ENCODE data around the gene LRP2BP.

LRP2BP gene

DNA sequence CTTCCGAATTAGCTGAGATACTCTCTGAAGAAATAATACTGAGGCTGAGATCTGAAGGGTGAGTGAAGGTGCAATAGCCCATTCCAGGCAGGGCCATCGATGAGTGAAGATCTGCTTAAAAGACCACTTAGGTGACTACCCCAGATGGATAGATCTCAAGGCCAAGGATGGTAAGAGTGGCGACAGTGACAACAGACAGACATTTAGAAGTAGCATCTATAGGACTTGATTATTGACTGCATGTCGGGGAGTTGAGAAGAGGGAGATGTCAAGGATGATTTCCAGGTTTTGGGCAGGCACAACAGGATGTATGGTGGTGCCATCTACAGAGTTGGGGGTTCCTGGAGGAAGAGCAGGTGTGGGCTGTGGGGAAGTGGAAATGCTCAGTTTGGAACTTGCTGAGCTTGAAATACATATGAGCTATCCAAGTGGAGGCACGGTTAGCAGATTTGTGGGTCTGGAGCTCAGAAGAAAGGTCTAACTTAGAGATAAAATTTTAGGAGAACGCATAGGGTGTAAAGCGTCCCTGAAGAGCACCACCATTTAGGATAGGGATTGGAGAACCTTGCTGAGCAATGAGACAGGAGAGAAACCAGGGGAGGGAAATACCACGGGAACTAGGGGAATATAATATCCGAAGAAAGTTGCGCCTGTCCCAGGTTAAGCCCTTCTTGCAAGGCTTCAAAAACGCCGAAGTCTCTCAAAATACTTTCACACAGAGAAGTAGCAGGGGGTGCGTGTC, 29.4 kb upstream of the LRP2BP start:
- peak overlapping the region; percentile 83 for H3K4me2 ChIP-seq (ENCODE audit: low read length, poor library complexity, severe bottlenecking)
- no peak overlapping the region for H4K8ac ChIP-seq (ENCODE audit: low read length)
- H3K4me1 ChIP-seq (ENCODE audit: control insufficient read depth, insufficient read depth, low read depth, low read length) = peaks cover 6% of the 10 kb centered on the region
- H3K18ac ChIP-seq (ENCODE audit: low read depth in 1 of 2, low read length in 2 of 2) = peak overlapping the region; percentile 23 to 98
- no peak overlapping the region for H3K27ac ChIP-seq (ENCODE audit: low read length, poor library complexity, severe bottlenecking)
- no peak overlapping the region for H3K23ac ChIP-seq (ENCODE audit: low read length in 2 of 2)
- peak overlapping the region in 1 of 2 experiments; percentile 22 for H3K4ac ChIP-seq (ENCODE audit: low read depth in 1 of 2, low read length in 2 of 2)
- H3K36me3 ChIP-seq (ENCODE audit: control insufficient read depth in 1 of 2, insufficient read depth in 2 of 2, low read depth in 1 of 2, low read length in 2 of 2) = peaks cover 0 to 8% of the 10 kb centered on the region in 2 experiments
- H2BK15ac ChIP-seq (ENCODE audit: low read depth, poor library complexity, severe bottlenecking) = peak overlapping the region; percentile 50
- peak overlapping the region in 1 of 2 experiments; percentile 89 for H3K14ac ChIP-seq (ENCODE audit: low read length in 2 of 2)
- WGBS = 24% methylated on average over 12 of the region's 13 CpGs
- no peak overlapping the region for H2BK120ac ChIP-seq (ENCODE audit: low read depth, low read length)
- H3K4me3 ChIP-seq (ENCODE audit: insufficient read depth in 1 of 2, low read depth in 1 of 2, low read length in 2 of 2) = peak overlapping the region; percentile 74 to 90
- peak overlapping the region; percentile 96 for H3K9ac ChIP-seq (ENCODE audit: low read length)
- H2BK12ac ChIP-seq (ENCODE audit: low read length in 2 of 2) = peak overlapping the region in 1 of 2 experiments; percentile 7
- peak overlapping the region; percentile 21 for H2BK5ac ChIP-seq (ENCODE audit: low read depth, low read length, poor library complexity, severe bottlenecking)
- no peak overlapping the region for H4K91ac ChIP-seq (ENCODE audit: low read length)
- no peaks in the 10 kb centered on the region for H3K9me3 ChIP-seq (ENCODE audit: control insufficient read depth, low read length)
- peak overlapping the region; percentile 60 for H2AFZ ChIP-seq (ENCODE audit: low read depth, low read length)
- no peaks in the 10 kb centered on the region for H3K27me3 ChIP-seq (ENCODE audit: control insufficient read depth in 1 of 2, insufficient read depth in 1 of 2, low read length in 2 of 2)
- peak; percentile 20 for DNase-seq
- peaks cover 21% of the 10 kb centered on the region for H3K79me1 ChIP-seq (replicated peaks; ENCODE audit: low read length, poor library complexity, severe bottlenecking)
- H2AK5ac ChIP-seq (ENCODE audit: low read length, severe bottlenecking) = no peak overlapping the region

DNA sequence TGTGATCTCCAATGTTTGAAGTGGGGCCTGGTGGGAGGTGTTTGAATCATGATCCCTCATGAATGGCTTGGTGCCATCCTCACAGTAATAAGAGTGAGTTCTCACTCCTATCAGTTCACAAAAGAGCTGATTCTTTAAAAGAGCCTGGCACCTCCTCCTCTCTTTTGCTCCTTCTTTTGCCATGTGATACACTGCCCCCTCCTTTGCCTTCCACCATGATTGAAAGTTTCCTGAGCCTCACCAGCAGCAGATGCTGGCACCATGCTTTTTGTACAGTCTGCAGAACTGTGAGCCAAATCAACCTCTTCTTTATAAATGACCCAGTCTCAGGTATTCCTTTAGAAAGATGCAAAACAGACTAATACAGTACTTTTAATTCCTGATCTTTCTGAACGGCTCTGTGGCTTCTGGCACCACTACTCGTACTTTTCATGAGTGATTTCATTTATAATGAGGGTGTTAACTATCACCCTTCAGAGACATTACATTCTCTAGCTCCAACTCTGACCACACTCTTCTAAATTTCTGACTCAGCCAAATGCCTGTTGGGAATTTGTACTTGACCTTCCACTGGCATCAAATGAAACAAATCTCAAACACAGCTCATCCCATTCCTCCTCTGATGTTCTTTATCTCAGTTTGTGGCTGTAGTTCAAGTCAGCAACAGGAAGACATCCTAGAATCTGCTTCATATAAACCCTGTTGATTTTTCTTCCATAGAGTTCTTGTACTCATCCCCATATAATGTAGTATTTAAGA, 25.8 kb upstream of the LRP2BP start:
- Histone ChIP-seq H3K9me3 (ENCODE audit: control insufficient read depth, low read length) (no peaks in the 10 kb centered on the region), H2BK15ac (ENCODE audit: low read depth, poor library complexity, severe bottlenecking) (no peak overlapping the region), H4K91ac (ENCODE audit: low read length) (no peak overlapping the region), H3K9ac (ENCODE audit: low read length) (peak overlapping the region; percentile 34), H2BK120ac (ENCODE audit: low read depth, low read length) (no peak overlapping the region), H3K23ac (ENCODE audit: low read length in 2 of 2) (no peak overlapping the region), H3K27ac (ENCODE audit: low read length, poor library complexity, severe bottlenecking) (no peak overlapping the region), H3K4me3 (ENCODE audit: insufficient read depth in 1 of 2, low read depth in 1 of 2, low read length in 2 of 2) (peak overlapping the region in 1 of 2 experiments; percentile 7), H3K79me1 (replicated peaks; ENCODE audit: low read length, poor library complexity, severe bottlenecking) (peaks cover 21% of the 10 kb centered on the region), H3K4me2 (ENCODE audit: low read length, poor library complexity, severe bottlenecking) (no peak overlapping the region), H4K8ac (ENCODE audit: low read length) (no peak overlapping the region), H3K4me1 (ENCODE audit: control insufficient read depth, insufficient read depth, low read depth, low read length) (peaks cover 6% of the 10 kb centered on the region), H2AK5ac (ENCODE audit: low read length, severe bottlenecking) (no peak overlapping the region), H2BK5ac (ENCODE audit: low read depth, low read length, poor library complexity, severe bottlenecking) (no peak overlapping the region), H2AFZ (ENCODE audit: low read depth, low read length) (no peak overlapping the region), H3K36me3 (ENCODE audit: control insufficient read depth in 1 of 2, insufficient read depth in 2 of 2, low read depth in 1 of 2, low read length in 2 of 2) (peaks cover 6 to 37% of the 10 kb centered on the region in 2 experiments), H3K18ac (ENCODE audit: low read depth in 1 of 2, low read length in 2 of 2) (no peak overlapping the region), H3K27me3 (ENCODE audit: control insufficient read depth in 1 of 2, insufficient read depth in 1 of 2, low read length in 2 of 2) (no peaks in the 10 kb centered on the region), H3K4ac (ENCODE audit: low read depth in 1 of 2, low read length in 2 of 2) (no peak overlapping the region), H3K14ac (ENCODE audit: low read length in 2 of 2) (no peak overlapping the region), H2BK12ac (ENCODE audit: low read length in 2 of 2) (no peak overlapping the region)
- peak; percentile 73 for DNase-seq
- WGBS = 26% methylated on average over 2 of the region's 2 CpGs

DNA sequence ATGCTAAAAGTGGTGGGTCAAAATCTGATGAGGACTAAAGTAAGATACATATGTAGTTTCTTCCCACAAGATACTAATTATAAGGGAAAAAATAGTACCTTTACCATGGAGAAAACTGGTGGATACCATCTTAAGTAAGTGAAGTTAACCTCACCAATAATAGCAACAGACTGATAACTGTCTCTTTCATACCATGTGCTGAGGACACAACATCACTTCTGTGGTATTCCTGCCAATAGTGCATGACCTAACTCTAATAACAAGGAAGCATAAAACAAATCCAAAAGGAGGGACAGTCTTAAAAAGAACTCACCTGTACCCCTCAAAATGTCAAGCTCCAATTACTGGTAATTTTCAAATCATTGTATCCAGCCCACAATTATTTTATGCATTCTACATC, 21.2 kb upstream of the LRP2BP start:
- Histone ChIP-seq H3K9ac (ENCODE audit: low read length) (no peak overlapping the region), H2BK15ac (ENCODE audit: low read depth, poor library complexity, severe bottlenecking) (no peak overlapping the region), H3K27me3 (ENCODE audit: control insufficient read depth in 1 of 2, insufficient read depth in 1 of 2, low read length in 2 of 2) (no peaks in the 10 kb centered on the region), H4K8ac (ENCODE audit: low read length) (no peak overlapping the region), H3K23ac (ENCODE audit: low read length in 2 of 2) (no peak overlapping the region), H3K36me3 (ENCODE audit: control insufficient read depth in 1 of 2, insufficient read depth in 2 of 2, low read depth in 1 of 2, low read length in 2 of 2) (peaks cover 6 to 80% of the 10 kb centered on the region in 2 experiments), H2BK120ac (ENCODE audit: low read depth, low read length) (no peak overlapping the region), H3K9me3 (ENCODE audit: control insufficient read depth, low read length) (no peaks in the 10 kb centered on the region), H3K4me1 (ENCODE audit: control insufficient read depth, insufficient read depth, low read depth, low read length) (peaks cover 1% of the 10 kb centered on the region), H3K4me3 (ENCODE audit: insufficient read depth in 1 of 2, low read depth in 1 of 2, low read length in 2 of 2) (no peak overlapping the region), H2AK5ac (ENCODE audit: low read length, severe bottlenecking) (no peak overlapping the region), H3K18ac (ENCODE audit: low read depth in 1 of 2, low read length in 2 of 2) (no peak overlapping the region), H2AFZ (ENCODE audit: low read depth, low read length) (no peak overlapping the region), H3K14ac (ENCODE audit: low read length in 2 of 2) (no peak overlapping the region), H2BK12ac (ENCODE audit: low read length in 2 of 2) (no peak overlapping the region), H2BK5ac (ENCODE audit: low read depth, low read length, poor library complexity, severe bottlenecking) (no peak overlapping the region), H3K4ac (ENCODE audit: low read depth in 1 of 2, low read length in 2 of 2) (no peak overlapping the region), H3K79me1 (replicated peaks; ENCODE audit: low read length, poor library complexity, severe bottlenecking) (peaks cover 10% of the 10 kb centered on the region), H4K91ac (ENCODE audit: low read length) (no peak overlapping the region), H3K4me2 (ENCODE audit: low read length, poor library complexity, severe bottlenecking) (no peak overlapping the region), H3K27ac (ENCODE audit: low read length, poor library complexity, severe bottlenecking) (no peak overlapping the region)
- no peak for DNase-seq

DNA sequence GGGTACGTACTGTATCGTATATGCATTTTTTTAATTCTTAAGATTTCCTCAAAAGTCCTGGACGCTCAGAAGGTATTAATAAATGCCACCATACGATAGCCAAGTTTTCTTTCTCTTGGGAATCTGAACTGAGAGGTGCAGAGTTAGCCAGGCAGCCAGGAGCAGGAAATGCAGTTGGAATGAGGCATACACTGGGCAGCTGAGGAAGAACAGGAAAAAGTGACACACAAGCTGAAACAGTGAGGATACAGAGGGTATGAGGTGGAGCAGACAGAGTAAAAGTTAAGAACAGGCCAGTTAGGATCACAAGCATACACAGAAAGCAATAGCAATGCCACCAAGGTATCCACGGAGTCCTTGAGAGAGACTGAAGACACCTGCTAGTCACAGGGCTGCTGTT, 16.7 kb upstream of the LRP2BP start:
- Histone ChIP-seq H3K36me3 (ENCODE audit: control insufficient read depth in 1 of 2, insufficient read depth in 2 of 2, low read depth in 1 of 2, low read length in 2 of 2) (peaks cover 4 to 82% of the 10 kb centered on the region in 2 experiments), H4K91ac (ENCODE audit: low read length) (no peak overlapping the region), H2BK5ac (ENCODE audit: low read depth, low read length, poor library complexity, severe bottlenecking) (no peak overlapping the region), H3K9me3 (ENCODE audit: control insufficient read depth, low read length) (peaks cover 3% of the 10 kb centered on the region), H3K4me3 (ENCODE audit: insufficient read depth in 1 of 2, low read depth in 1 of 2, low read length in 2 of 2) (no peak overlapping the region), H3K27me3 (ENCODE audit: control insufficient read depth in 1 of 2, insufficient read depth in 1 of 2, low read length in 2 of 2) (no peaks in the 10 kb centered on the region), H3K18ac (ENCODE audit: low read depth in 1 of 2, low read length in 2 of 2) (no peak overlapping the region), H3K9ac (ENCODE audit: low read length) (no peak overlapping the region), H2BK12ac (ENCODE audit: low read length in 2 of 2) (no peak overlapping the region), H4K8ac (ENCODE audit: low read length) (no peak overlapping the region), H3K27ac (ENCODE audit: low read length, poor library complexity, severe bottlenecking) (no peak overlapping the region), H2BK120ac (ENCODE audit: low read depth, low read length) (no peak overlapping the region), H3K4me2 (ENCODE audit: low read length, poor library complexity, severe bottlenecking) (no peak overlapping the region), H2BK15ac (ENCODE audit: low read depth, poor library complexity, severe bottlenecking) (no peak overlapping the region), H3K4ac (ENCODE audit: low read depth in 1 of 2, low read length in 2 of 2) (no peak overlapping the region), H3K4me1 (ENCODE audit: control insufficient read depth, insufficient read depth, low read depth, low read length) (no peaks in the 10 kb centered on the region), H2AK5ac (ENCODE audit: low read length, severe bottlenecking) (no peak overlapping the region), H2AFZ (ENCODE audit: low read depth, low read length) (no peak overlapping the region), H3K14ac (ENCODE audit: low read length in 2 of 2) (no peak overlapping the region), H3K79me1 (replicated peaks; ENCODE audit: low read length, poor library complexity, severe bottlenecking) (peaks cover 3% of the 10 kb centered on the region), H3K23ac (ENCODE audit: low read length in 2 of 2) (no peak overlapping the region)
- no peak for DNase-seq
- WGBS = 98% methylated on average over 5 of the region's 5 CpGs

Data from mesenchymal stem cell (in vitro differentiated cells and primary cell).